Keratinocyte (primary cell): ENCODE results near the gene ZFYVE16. TPM values are rescaled to one million over a fixed set of nuclear protein-coding genes. Genes with fewer than 3 reads are reported as not detected.

Source experiments
- DNase-seq: peaks from one replicate; pipeline ENCODE4 v3.0.0-alpha.2; 2011; ENCODE audit warnings: low read depth, missing footprints, low spot score
- FAIRE-seq: peaks from 2 replicates; lab custom pipeline; 2011; peaks lifted over from hg19 to GRCh38; lab: Jason Lieb, UNC
- H2AFZ ChIP-seq: 2 replicates; pipeline ENCODE4 v1.6.0; 2012; ENCODE audit warnings: low read length, control low read depth, inconsistent platforms; ENCODE audit not compliant: control insufficient read depth
- H3K27ac ChIP-seq: 2 replicates; pipeline ENCODE4 v1.5.1; 2011; ENCODE audit warnings: low read length; ENCODE audit not compliant: control insufficient read depth, insufficient read depth
- H3K27me3 ChIP-seq: 3 replicates; pipeline ENCODE4 v1.6.0; 2011; ENCODE audit warnings: low read length; ENCODE audit not compliant: control insufficient read depth, insufficient read depth; ENCODE audit errors: extremely low read depth
- H3K36me3 ChIP-seq, 2 experiments: 2 replicates in 1 of 2; 3 replicates in 1 of 2; pipeline ENCODE4 v1.5.1; 2011; ENCODE audit warnings: low read length in 2 of 2, mild to moderate bottlenecking in 1 of 2; ENCODE audit not compliant: control insufficient read depth in 2 of 2, insufficient read depth in 2 of 2; ENCODE audit errors: extremely low read depth in 1 of 2
- H3K4me1 ChIP-seq: 3 replicates; pipeline ENCODE4 v1.5.1; 2011; ENCODE audit warnings: low read length; ENCODE audit not compliant: control insufficient read depth, insufficient read depth; ENCODE audit errors: extremely low read depth
- H3K4me2 ChIP-seq: 3 replicates; pipeline ENCODE4 v1.6.0; 2011; ENCODE audit warnings: low read depth, low read length; ENCODE audit not compliant: control insufficient read depth, insufficient read depth; ENCODE audit errors: extremely low read depth
- H3K4me3 ChIP-seq, 3 experiments: fragments of 200-600 bp in 1 of 3; sonication (generic) in 1 of 3; 2 replicates in 2 of 3; 3 replicates in 1 of 3; pipeline ENCODE4 v1.5.1; 2011 to 2016; ENCODE audit warnings: low read length in 3 of 3, mild to moderate bottlenecking in 3 of 3, control low read depth in 2 of 3, inconsistent platforms in 1 of 3, low read depth in 1 of 3, mixed read lengths in 1 of 3, mixed run types in 1 of 3, moderate library complexity in 1 of 3; ENCODE audit not compliant: control insufficient read depth in 2 of 3, insufficient read depth in 2 of 3; ENCODE audit errors: extremely low read depth in 1 of 3
- H3K79me2 ChIP-seq: 2 replicates; pipeline ENCODE4 v1.6.0; 2012; ENCODE audit warnings: low read length; ENCODE audit not compliant: control insufficient read depth, insufficient read depth
- H3K9ac ChIP-seq: 3 replicates; pipeline ENCODE4 v1.6.0; 2011; ENCODE audit warnings: low read length; ENCODE audit not compliant: control insufficient read depth, insufficient read depth; ENCODE audit errors: extremely low read depth
- H3K9me1 ChIP-seq: 3 replicates; pipeline ENCODE4 v1.6.0; 2011; ENCODE audit warnings: low read length; ENCODE audit not compliant: control insufficient read depth, insufficient read depth; ENCODE audit errors: extremely low read depth
- H3K9me3 ChIP-seq: 2 replicates; pipeline ENCODE4 v1.5.1; 2012; ENCODE audit warnings: low read depth, low read length; ENCODE audit not compliant: control insufficient read depth
- H4K20me1 ChIP-seq: 3 replicates; pipeline ENCODE4 v1.6.0; 2011; ENCODE audit warnings: low read length; ENCODE audit not compliant: control insufficient read depth, insufficient read depth; ENCODE audit errors: extremely low read depth
- EZH2 ChIP-seq: IDR thresholded peaks from one replicate; pipeline ENCODE4 v1.6.1; 2012; ENCODE audit warnings: inconsistent platforms, mild to moderate bottlenecking, low read length, moderate library complexity
- dilution Hi-C: fragments of 300-500 bp; cut with MboI; formaldehyde crosslinking; loops from one replicate; pipeline ENCODE4 v1.7.0; 2020; ENCODE audit warnings: low sequenced_read_pairs; ENCODE audit not compliant: extremely low pct_ligation_motif_present
- polyA plus RNA-seq, 5 experiments: library from polyadenylated mRNA; depleted of rRNA in 3 of 5; stranded (reverse) in 3 of 5; stranded (forward) in 1 of 5; unstranded in 1 of 5; fragments of >200 nt; gene quantifications; 1 replicate in 1 of 5; 2 replicates in 3 of 5; 3 replicates in 1 of 5; pipeline versions ENCODE4 v1.2.1 to v1.2.3, GENCODE V29; 2011 to 2012; ENCODE audit warnings: missing spikeins in 2 of 5, low read depth in 1 of 5, low replicate concordance in 1 of 5
- TF ChIP-seq, protein P1 (sequence below), 3 experiments: IDR thresholded peaks in 1 of 3; conservative IDR thresholded peaks in 1 of 3; optimal IDR thresholded peaks in 1 of 3; 2 replicates in 2 of 3; 3 replicates in 1 of 3; pipeline versions ENCODE3 to v1.5.1; 2011; ENCODE audit warnings: low read length in 3 of 3, mild to moderate bottlenecking in 3 of 3, moderate library complexity in 2 of 3, control low read depth in 1 of 3, inconsistent platforms in 1 of 3; ENCODE audit not compliant: insufficient read depth in 2 of 3; ENCODE audit errors: extremely low read depth in 1 of 3

Gene ZFYVE16
- polyA plus RNA-seq, 1 donor (not counting 4 experiments of a cell fraction or from before 2014, with no cell fraction given), result 13.5 TPM

DNA sequence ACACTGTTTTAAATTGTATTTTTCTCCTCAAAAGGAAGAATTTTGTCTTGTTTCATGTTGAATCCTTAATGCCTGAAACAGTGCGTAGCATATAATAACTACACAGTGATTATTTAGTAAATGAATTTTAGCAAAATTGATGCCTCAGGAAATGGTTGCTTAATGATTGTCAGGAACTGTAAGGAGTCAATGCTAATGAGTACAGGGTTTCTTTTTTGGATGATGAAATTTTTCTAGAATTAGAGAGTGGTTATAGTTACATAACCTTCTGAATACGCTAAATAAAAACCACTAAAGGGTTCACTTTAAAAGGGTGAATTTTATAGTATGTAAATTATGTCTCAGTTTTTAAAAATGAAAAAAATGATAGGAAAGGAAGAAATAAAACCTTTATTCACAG is 94.9 kb downstream of the ZFYVE16 start:
- Histone ChIP-seq H3K9me3 (no peaks in the 10 kb centered on the region), H3K27ac (no peak overlapping the region), H3K9me1 (no peaks in the 10 kb centered on the region), H4K20me1 (no peaks in the 10 kb centered on the region), H3K79me2 (no peaks in the 10 kb centered on the region), H2AFZ (no peak overlapping the region), H3K36me3 (no peaks in the 10 kb centered on the region), H3K27me3 (no peaks in the 10 kb centered on the region), H3K4me2 (no peak overlapping the region), H3K4me3 (no peak overlapping the region), H3K9ac (no peak overlapping the region), H3K4me1 (peaks cover 2% of the 10 kb centered on the region)
- no peak for FAIRE-seq
- DNase-seq, result no peak
- dilution Hi-C loops, result no loop called here
- no peak for TF ChIP-seq EZH2
- TF ChIP-seq, protein P1, sequence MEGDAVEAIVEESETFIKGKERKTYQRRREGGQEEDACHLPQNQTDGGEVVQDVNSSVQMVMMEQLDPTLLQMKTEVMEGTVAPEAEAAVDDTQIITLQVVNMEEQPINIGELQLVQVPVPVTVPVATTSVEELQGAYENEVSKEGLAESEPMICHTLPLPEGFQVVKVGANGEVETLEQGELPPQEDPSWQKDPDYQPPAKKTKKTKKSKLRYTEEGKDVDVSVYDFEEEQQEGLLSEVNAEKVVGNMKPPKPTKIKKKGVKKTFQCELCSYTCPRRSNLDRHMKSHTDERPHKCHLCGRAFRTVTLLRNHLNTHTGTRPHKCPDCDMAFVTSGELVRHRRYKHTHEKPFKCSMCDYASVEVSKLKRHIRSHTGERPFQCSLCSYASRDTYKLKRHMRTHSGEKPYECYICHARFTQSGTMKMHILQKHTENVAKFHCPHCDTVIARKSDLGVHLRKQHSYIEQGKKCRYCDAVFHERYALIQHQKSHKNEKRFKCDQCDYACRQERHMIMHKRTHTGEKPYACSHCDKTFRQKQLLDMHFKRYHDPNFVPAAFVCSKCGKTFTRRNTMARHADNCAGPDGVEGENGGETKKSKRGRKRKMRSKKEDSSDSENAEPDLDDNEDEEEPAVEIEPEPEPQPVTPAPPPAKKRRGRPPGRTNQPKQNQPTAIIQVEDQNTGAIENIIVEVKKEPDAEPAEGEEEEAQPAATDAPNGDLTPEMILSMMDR (optimal IDR thresholded peaks at IDR 0.05 in 1 of 3, IDR thresholded peaks at IDR 0.05 in 1 of 3, conservative IDR thresholded peaks at IDR 0.05 in 1 of 3; ENCODE audit: extremely low read depth in 1 of 3, insufficient read depth in 2 of 3, low read length in 3 of 3), result no peak

DNA sequence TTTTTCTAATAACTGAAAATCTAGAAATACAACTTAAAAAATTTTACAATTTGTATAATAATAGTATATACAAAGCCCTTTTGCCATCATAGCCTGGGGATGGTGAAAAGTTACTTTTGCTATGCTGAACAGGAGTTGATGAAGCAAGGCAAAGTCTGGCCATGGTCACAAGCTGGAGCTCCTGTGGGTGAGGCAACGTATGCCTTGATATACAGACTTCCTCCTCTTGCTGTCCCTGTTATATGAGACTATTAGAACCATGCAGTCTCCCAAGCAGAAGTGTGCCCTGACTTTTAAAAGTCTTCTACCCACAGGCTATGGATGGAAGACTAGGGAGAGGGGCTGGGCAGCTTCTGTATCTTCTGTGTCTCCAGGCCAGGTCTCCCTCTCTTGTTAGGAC is 95.8 kb downstream of the ZFYVE16 start:
- Histone ChIP-seq H3K4me2 (no peak overlapping the region), H3K9me3 (no peaks in the 10 kb centered on the region), H3K79me2 (no peaks in the 10 kb centered on the region), H3K9me1 (no peaks in the 10 kb centered on the region), H3K4me1 (peaks cover 2% of the 10 kb centered on the region), H3K27me3 (no peaks in the 10 kb centered on the region), H2AFZ (no peak overlapping the region), H3K9ac (no peak overlapping the region), H3K4me3 (no peak overlapping the region), H3K36me3 (no peaks in the 10 kb centered on the region), H4K20me1 (no peaks in the 10 kb centered on the region), H3K27ac (no peak overlapping the region)
- dilution Hi-C loops, result no loop called here
- FAIRE-seq, result no peak
- DNase-seq, result no peak
- TF ChIP-seq, protein P1 (optimal IDR thresholded peaks at IDR 0.05 in 1 of 3, IDR thresholded peaks at IDR 0.05 in 1 of 3, conservative IDR thresholded peaks at IDR 0.05 in 1 of 3; ENCODE audit: extremely low read depth in 1 of 3, insufficient read depth in 2 of 3, low read length in 3 of 3), result no peak
- no peak for TF ChIP-seq EZH2
